Measurements from ENCODE around the gene VOPP1. TPM values are rescaled to one million over a fixed set of nuclear protein-coding genes. Genes with fewer than 3 reads are reported as not detected.

Gene VOPP1
- total RNA-seq, 1 experiment from 2014 or later = 21.6 TPM

DNA sequence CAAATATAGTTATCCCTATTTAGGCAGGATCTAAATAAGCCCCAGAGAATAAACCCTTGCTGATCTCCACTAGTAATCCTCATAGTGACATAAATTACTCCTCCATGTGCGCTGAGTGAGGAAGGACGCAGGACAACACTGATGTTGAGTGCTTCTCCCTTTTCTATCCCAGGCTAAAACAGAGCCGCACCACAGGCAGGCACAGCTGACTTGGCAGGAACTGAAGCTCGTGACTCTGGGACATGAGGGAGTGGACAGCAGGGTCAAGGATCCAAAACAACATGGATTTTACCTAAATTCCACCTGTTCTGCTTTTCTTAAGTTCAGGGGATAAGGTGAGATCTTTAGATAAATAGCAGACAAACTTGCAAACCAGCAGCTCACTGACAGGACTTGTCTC is 46.0 kb downstream of the VOPP1 start:
- Histone ChIP-seq H3K9me3 (ENCODE audit: low read length) (no peaks in the 10 kb centered on the region), H4K20me1 (ENCODE audit: insufficient read depth, low read depth, low read length) (peaks cover 45% of the 10 kb centered on the region), H3K4me3 (ENCODE audit: low read length) (no peak overlapping the region), H3K9ac (ENCODE audit: low read length) (no peak overlapping the region), H3K27me3 (ENCODE audit: low read length) (no peaks in the 10 kb centered on the region), H3K9me2 (replicated peaks; ENCODE audit: insufficient read depth, low read length) (no peaks in the 10 kb centered on the region), H2AFZ (ENCODE audit: low read length) (no peak overlapping the region), H3K4me2 (ENCODE audit: low read depth, low read length, poor library complexity, severe bottlenecking) (no peak overlapping the region), H3K79me2 (ENCODE audit: low read length) (no peaks in the 10 kb centered on the region), H3K4me1 (ENCODE audit: low read length) (peaks cover 12% of the 10 kb centered on the region), H3K27ac (ENCODE audit: low read length) (no peak overlapping the region), H3K36me3 (ENCODE audit: insufficient read depth, low read length) (no peaks in the 10 kb centered on the region)
- no peak for DNase-seq

- H3K9me2 ChIP-seq (replicated peaks; ENCODE audit: insufficient read depth, low read length) = no peaks in the 10 kb centered on the region
- no peak overlapping the region for H3K4me2 ChIP-seq (ENCODE audit: low read depth, low read length, poor library complexity, severe bottlenecking)
- DNase-seq = no peak
- H4K20me1 ChIP-seq (ENCODE audit: insufficient read depth, low read depth, low read length) = peaks cover 38% of the 10 kb centered on the region
- H3K4me3 ChIP-seq (ENCODE audit: low read length) = no peak overlapping the region
- no peaks in the 10 kb centered on the region for H3K36me3 ChIP-seq (ENCODE audit: insufficient read depth, low read length)
- H3K9me3 ChIP-seq (ENCODE audit: low read length) = no peaks in the 10 kb centered on the region
- H3K79me2 ChIP-seq (ENCODE audit: low read length) = no peaks in the 10 kb centered on the region
- H2AFZ ChIP-seq (ENCODE audit: low read length) = no peak overlapping the region
- no peaks in the 10 kb centered on the region for H3K27me3 ChIP-seq (ENCODE audit: low read length)
- no peak overlapping the region for H3K27ac ChIP-seq (ENCODE audit: low read length)
- no peak overlapping the region for H3K9ac ChIP-seq (ENCODE audit: low read length)
- H3K4me1 ChIP-seq (ENCODE audit: low read length) = peaks cover 12% of the 10 kb centered on the region
These were observed 47.6 kb downstream of the VOPP1 start for GRCh38 chr7:55524558-55525310.

DNA sequence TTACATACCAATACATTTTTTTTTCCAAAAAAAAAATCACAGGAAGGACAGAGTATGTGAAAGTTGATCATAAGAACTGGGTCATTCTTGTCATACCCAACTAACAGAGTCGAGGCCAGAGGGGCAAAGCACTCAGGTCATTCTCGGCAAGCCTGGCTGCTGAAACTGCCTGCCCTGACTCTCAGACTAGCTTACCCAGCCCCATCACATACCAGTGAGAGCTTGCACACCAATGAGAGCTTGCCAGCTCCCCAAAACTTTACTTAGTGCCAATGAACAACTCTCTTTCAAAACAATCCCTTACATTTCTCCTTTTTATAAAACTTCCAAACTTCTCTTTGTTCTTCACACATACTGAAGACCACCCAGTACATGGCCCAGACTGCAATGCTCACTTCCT is 48.9 kb downstream of the VOPP1 start:
- Histone ChIP-seq H3K4me3 (ENCODE audit: low read length) (no peak overlapping the region), H3K27me3 (ENCODE audit: low read length) (no peaks in the 10 kb centered on the region), H3K36me3 (ENCODE audit: insufficient read depth, low read length) (no peaks in the 10 kb centered on the region), H3K27ac (ENCODE audit: low read length) (no peak overlapping the region), H3K9ac (ENCODE audit: low read length) (no peak overlapping the region), H4K20me1 (ENCODE audit: insufficient read depth, low read depth, low read length) (peaks cover 36% of the 10 kb centered on the region), H3K79me2 (ENCODE audit: low read length) (no peaks in the 10 kb centered on the region), H3K9me3 (ENCODE audit: low read length) (no peaks in the 10 kb centered on the region), H2AFZ (ENCODE audit: low read length) (no peak overlapping the region), H3K9me2 (replicated peaks; ENCODE audit: insufficient read depth, low read length) (no peaks in the 10 kb centered on the region), H3K4me1 (ENCODE audit: low read length) (peaks cover 12% of the 10 kb centered on the region), H3K4me2 (ENCODE audit: low read depth, low read length, poor library complexity, severe bottlenecking) (no peak overlapping the region)
- DNase-seq = no peak

DNA sequence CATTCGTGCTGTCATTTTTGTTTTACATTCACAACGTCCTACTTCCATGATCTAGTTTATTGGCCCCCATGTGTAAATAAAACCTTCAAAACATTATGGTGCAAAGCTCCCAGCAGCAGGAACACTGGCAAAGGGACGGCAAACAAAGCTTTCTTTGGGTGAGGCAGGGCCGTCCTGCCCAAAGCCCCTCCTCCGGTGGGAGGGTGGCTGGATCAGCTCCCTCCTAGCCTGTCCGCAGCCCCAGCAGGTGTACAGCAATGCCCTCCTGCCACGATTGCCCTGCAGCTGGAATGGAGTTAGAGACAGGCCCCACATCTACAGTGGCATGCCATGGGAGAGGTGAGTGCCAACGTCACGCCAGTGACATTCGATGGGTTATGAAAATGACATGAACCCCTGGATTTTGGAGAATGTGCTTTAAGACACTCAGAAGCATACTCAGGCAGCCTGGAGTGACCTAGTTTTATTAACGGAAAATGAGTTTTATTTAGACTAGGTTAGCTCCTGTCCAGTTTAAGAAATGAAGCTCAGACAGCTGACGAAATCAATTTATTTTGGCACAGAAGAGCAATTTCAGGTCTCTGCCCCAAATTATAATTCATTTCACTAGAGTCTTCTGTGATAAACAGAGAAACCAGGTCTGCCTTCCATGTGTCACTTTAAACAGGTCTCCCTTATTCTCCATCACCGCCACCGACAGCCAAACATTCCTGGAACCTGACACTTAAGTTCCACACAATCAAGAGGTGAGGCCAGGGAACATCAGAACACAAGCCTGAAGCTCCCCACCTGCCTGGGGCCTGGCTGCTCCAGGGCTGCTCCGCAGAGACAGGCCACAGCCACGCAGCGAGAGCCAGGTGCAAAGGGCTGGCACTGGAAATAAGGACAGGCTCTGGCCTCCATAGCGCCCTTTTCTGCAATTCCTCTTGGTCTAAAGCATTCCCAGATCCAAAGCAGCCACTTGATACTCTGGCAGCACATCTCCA is 50.1 kb downstream of the VOPP1 start:
- H3K27me3 ChIP-seq (ENCODE audit: low read length) = no peaks in the 10 kb centered on the region
- no peak overlapping the region for H3K27ac ChIP-seq (ENCODE audit: low read length)
- H3K36me3 ChIP-seq (ENCODE audit: insufficient read depth, low read length) = no peaks in the 10 kb centered on the region
- no peaks in the 10 kb centered on the region for H3K9me2 ChIP-seq (replicated peaks; ENCODE audit: insufficient read depth, low read length)
- H3K9ac ChIP-seq (ENCODE audit: low read length) = no peak overlapping the region
- H3K4me3 ChIP-seq (ENCODE audit: low read length) = no peak overlapping the region
- H2AFZ ChIP-seq (ENCODE audit: low read length) = no peak overlapping the region
- H4K20me1 ChIP-seq (ENCODE audit: insufficient read depth, low read depth, low read length) = peaks cover 33% of the 10 kb centered on the region
- DNase-seq = no peak
- no peaks in the 10 kb centered on the region for H3K9me3 ChIP-seq (ENCODE audit: low read length)
- no peaks in the 10 kb centered on the region for H3K79me2 ChIP-seq (ENCODE audit: low read length)
- peaks cover 7% of the 10 kb centered on the region for H3K4me1 ChIP-seq (ENCODE audit: low read length)
- no peak overlapping the region for H3K4me2 ChIP-seq (ENCODE audit: low read depth, low read length, poor library complexity, severe bottlenecking)

GRCh38 chr7:55521512-55521911 is 50.8 kb downstream of the VOPP1 start:
- H3K9me3 ChIP-seq (ENCODE audit: low read length) = no peaks in the 10 kb centered on the region
- peaks cover 26% of the 10 kb centered on the region; the same call in 1 of the 2 replicates for H4K20me1 ChIP-seq (ENCODE audit: insufficient read depth, low read depth, low read length)

GRCh38 chr7:55520426-55521140 is 51.7 kb downstream of the VOPP1 start:
- Histone ChIP-seq H3K9me2 (replicated peaks; ENCODE audit: insufficient read depth, low read length) (no peaks in the 10 kb centered on the region), H4K20me1 (ENCODE audit: insufficient read depth, low read depth, low read length) (peaks cover 17% of the 10 kb centered on the region; the same call in 1 of the 2 replicates), H3K36me3 (ENCODE audit: insufficient read depth, low read length) (no peaks in the 10 kb centered on the region), H3K4me3 (ENCODE audit: low read length) (no peak overlapping the region), H3K79me2 (ENCODE audit: low read length) (no peaks in the 10 kb centered on the region), H3K4me1 (ENCODE audit: low read length) (0 out of 2 replicates have a peak, but pooled peaks cover 4% of the 10 kb centered on the region), H3K4me2 (ENCODE audit: low read depth, low read length, poor library complexity, severe bottlenecking) (no peak overlapping the region), H3K9ac (ENCODE audit: low read length) (no peak overlapping the region), H3K27me3 (ENCODE audit: low read length) (no peaks in the 10 kb centered on the region), H3K9me3 (ENCODE audit: low read length) (no peaks in the 10 kb centered on the region), H3K27ac (ENCODE audit: low read length) (no peak overlapping the region), H2AFZ (ENCODE audit: low read length) (no peak overlapping the region)
- DNase-seq = no peak

More at GRCh38 chr7:55521512-55521911, 50.8 kb downstream of the VOPP1 start:
- Histone ChIP-seq H3K4me2 (ENCODE audit: low read depth, low read length, poor library complexity, severe bottlenecking) (no peak overlapping the region), H3K36me3 (ENCODE audit: insufficient read depth, low read length) (no peaks in the 10 kb centered on the region), H3K4me1 (ENCODE audit: low read length) (no peaks in the 10 kb centered on the region), H3K27ac (ENCODE audit: low read length) (no peak overlapping the region), H3K27me3 (ENCODE audit: low read length) (no peaks in the 10 kb centered on the region), H3K79me2 (ENCODE audit: low read length) (no peaks in the 10 kb centered on the region), H2AFZ (ENCODE audit: low read length) (no peak overlapping the region), H3K9me2 (replicated peaks; ENCODE audit: insufficient read depth, low read length) (no peaks in the 10 kb centered on the region), H3K4me3 (ENCODE audit: low read length) (no peak overlapping the region), H3K9ac (ENCODE audit: low read length) (no peak overlapping the region)
- no peak for DNase-seq

- H4K20me1 ChIP-seq (ENCODE audit: insufficient read depth, low read depth, low read length) = peaks cover 22% of the 10 kb centered on the region; the same call in 1 of the 2 replicates
- no peaks in the 10 kb centered on the region for H3K9me2 ChIP-seq (replicated peaks; ENCODE audit: insufficient read depth, low read length)
- H3K9ac ChIP-seq (ENCODE audit: low read length) = no peak overlapping the region
- no peaks in the 10 kb centered on the region for H3K9me3 ChIP-seq (ENCODE audit: low read length)
- H3K79me2 ChIP-seq (ENCODE audit: low read length) = no peaks in the 10 kb centered on the region
- no peak overlapping the region for H2AFZ ChIP-seq (ENCODE audit: low read length)
- H3K36me3 ChIP-seq (ENCODE audit: insufficient read depth, low read length) = no peaks in the 10 kb centered on the region
- H3K27ac ChIP-seq (ENCODE audit: low read length) = no peak overlapping the region
- no peak overlapping the region for H3K4me2 ChIP-seq (ENCODE audit: low read depth, low read length, poor library complexity, severe bottlenecking)
- H3K27me3 ChIP-seq (ENCODE audit: low read length) = no peaks in the 10 kb centered on the region
- no peak overlapping the region for H3K4me3 ChIP-seq (ENCODE audit: low read length)
- DNase-seq = no peak
- H3K4me1 ChIP-seq (ENCODE audit: low read length) = 0 out of 2 replicates have a peak, but pooled peaks cover 4% of the 10 kb centered on the region
These were observed 53.5 kb downstream of the VOPP1 start for GRCh38 chr7:55518836-55519235.
